GM18861 (cell line): ENCODE results near the gene INPP5E.
A peak's percentile ranks its signal among the peaks of the same experiment; 100 is the strongest.
"Not testable (repeated sequence)": the region's sequence is repeated elsewhere in the genome, so short reads cannot be mapped to it uniquely, and the experiment has no call there.

Source experiments
- ATAC-seq: cut with Tn5 transposase; IDR thresholded peaks from one replicate; pipeline ENCODE4 v1.9.1; 2021; ENCODE audit not compliant: unreplicated experiment

Gene INPP5E

DNA sequence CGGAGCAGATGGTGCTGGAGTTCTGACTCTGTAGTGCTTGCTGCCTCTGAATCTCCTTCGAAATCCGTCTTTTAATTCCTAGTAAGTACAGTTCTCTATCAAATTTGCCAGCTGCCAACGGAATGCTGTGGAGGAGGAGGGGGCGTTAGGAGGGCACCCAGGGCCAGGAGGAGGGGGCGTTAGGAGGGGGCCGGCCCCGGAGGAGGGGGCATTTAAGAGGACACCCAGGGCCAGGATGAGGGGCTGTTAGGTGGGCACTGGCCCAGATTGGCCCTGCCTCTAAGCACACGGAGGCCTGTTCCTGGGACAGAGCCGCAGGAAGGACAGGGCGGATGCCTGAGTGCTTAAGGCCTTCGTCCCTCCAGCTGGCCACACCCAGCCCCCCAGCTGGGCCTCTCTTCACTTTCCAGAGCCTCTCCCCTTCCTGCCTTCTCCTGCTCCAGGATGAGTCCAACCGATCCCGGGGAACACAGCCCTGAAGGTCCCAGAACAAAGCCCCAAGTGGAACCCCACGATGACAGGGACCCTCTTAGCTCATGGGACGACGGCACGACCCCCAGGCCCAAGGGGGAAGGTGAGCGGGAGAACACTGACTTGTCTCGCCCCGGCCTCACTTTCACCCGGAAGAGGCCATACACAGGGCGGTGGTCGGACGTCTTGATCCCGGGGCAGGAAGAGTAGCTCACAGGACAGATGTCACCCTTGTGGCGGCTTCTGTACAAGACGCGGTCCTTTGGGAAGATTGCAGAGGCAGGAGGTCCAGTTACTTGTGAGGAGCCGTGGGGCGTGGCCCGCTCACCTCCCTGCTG is 9.8 kb downstream of the INPP5E start:
- no peak for ATAC-seq

DNA sequence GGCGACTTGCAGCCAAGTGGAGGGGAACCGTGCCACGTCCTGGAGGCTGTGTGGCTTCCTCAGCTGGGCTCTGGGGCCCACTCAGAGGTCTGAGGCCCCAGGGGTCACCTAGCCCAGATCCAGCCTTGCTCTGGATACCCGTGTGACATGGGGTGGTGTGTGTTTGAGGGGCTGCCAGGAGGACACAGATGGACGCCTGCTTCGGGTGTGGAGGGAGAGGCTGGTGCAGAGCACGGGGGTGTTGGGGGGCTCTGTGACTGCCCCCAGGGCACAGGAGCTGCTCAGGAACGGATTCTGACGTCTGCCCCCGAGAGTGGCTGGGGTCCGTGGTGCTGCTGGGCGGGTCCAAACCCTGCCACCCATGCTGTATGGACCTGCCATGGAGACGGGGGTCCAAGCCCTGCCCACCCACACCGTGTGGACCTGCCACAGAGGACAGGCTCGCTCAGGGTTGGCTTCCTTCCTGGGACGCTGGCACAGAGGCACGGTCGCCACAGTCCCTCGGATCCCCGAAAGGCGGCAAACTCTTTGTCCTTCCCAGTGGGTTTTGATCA is 10.5 kb downstream of the INPP5E start:
- ATAC-seq, result no peak

DNA sequence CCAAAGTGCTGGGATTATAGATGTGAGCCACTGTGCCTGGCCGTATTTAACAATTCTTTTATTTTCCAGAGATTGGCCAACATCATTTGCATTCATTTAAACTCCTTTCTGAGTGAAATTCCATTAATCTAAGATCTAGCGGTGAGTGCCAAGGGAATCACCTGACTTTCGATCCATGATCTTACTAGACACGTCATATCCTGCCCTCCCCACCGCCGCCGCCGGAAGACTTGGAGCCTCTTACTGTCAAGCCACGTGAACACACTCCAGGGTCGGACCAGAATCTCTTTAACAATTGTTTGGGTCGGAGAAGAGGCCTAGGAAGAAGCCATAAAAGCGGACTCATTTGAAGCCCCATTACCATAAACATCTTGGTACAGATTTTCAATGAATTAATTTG is 12.9 kb downstream of the INPP5E start:
- no peak for ATAC-seq

DNA sequence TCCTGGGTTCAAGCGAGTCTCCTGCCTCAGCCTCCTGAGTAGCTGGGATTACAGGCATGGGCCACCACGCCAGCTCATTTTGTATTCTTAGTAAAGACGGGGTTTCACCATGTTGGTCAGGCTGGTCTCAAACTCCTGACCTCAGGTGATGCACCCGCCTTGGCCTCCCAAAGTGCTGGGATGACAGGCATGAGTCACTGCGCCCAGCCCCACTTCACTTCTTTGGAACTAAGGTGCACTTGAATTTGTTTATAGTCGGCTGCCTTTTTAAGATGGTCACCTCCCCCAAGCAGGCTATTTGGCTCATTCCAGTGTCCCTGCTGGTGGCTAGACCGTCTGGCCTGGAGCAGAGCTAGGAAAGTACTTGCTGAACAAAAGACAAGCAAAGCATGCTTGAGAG is 14.3 kb downstream of the INPP5E start:
- ATAC-seq, result not testable (repeated sequence)

DNA sequence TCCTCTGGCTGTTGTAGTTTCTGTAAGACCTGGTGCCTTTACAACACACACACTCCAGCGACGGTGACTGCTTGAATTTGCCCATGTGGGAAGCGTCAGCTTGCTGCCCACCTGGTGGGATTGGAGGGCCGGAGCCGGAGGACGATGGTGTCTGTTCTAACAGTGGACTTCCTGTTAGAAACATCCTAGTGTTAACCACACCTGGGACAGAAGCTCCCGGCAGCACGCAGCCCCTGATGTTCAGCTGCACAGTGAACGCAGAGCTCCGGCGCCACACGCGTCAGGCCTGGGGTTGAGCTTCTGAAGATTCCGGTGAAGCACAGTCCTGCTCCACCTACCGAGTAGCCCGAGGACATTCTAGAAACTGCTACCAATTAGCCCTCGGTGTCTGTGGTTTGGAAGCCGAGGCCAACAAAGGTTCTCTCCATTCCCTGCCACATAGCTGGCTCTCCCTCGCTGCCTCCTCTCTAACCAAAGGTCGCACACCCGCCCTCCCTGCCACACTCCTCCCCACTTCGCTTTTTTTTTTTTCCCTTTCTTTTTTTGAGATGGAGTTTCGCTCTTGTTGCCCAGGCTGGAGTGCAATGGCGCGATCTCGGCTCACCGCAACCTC is 14.8 kb downstream of the INPP5E start:
- ATAC-seq, result no peak

DNA sequence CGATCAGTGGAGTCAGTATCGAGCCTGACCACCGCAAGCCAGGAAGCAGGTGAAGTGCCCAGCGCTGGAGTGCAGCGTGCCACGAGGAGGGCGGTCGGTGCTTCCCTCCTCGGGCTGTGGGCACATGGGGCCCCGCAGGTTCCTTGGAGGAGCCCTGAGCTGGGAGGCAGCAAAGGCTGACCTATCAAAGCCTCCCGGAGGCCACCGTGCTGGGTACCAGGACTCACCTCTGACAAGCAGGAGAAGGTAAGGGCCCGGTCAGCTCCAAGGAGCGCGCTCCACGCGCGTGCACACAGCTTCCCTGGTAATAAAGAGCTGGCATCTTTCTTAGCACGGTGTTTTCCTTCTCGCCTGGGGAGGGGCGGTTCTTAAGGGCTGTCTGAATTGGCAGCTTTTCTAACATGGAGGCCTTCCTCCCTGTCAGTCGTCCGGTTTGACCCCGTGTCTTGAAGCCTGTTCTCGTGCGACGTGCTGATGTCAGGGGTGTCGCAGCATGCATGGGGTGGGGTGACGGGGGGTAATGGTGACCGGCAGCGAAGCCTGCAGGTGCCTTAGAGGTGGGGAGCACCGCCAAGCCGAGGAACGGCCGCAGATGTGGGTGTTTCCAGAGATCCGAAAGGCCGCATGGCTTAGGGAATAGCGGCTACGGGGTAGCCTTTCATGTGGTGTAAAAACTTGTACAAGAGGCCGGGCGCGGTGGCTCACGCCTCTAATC is 16.1 kb downstream of the INPP5E start:
- no peak for ATAC-seq

DNA sequence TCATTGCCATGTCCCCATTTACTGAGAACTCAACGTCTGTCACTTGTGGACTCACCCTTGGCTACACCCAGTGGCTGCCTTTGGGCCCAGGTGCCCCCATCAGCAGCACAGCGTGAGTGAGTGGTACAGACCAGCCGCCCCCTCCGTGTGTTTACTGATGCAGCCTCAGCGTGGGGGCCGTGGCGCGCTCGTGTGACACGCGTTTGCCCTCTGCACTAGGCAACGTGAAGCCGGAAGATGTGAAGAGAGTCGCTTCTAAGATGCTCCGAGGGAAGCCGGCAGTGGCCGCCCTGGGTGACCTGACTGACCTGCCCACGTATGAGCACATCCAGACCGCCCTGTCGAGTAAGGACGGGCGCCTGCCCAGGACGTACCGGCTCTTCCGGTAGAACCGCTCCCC is 16.8 kb downstream of the INPP5E start:
- no peak for ATAC-seq

DNA sequence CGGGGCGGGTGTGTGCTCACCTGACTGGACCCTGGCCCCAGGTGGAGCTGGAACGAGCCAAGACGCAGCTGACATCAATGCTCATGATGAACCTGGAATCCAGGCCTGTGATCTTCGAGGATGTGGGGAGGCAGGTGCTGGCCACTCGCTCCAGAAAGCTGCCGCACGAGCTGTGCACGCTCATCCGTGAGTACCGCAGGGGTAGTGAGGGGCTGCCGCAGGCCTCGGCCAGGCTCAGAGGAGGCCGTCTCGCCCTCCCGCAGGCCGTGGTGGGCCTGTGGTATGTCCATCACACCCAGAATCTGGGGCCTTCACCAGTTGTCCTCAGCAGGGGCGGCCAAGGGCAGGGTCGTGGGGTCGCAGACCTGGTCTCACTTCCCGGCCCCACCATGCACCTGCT is 17.9 kb downstream of the INPP5E start:
- no peak for ATAC-seq

DNA sequence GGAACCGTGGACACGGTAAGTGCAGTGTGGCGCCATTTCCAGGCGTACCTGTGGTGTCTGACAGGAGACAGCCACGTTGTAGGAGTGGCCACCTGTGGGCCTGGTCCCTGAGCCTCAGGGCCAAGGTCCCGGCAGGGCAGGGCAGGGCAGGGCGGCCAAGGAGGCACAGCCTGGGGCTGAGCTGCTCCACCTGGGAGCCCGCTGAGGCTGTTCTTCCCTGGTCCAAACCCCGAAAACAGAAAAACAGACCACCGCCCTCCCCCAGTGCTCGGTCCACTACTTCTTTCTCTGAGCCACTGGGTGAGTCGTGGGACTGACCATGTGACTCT is 20.6 kb downstream of the INPP5E start:
- no peak for ATAC-seq

DNA sequence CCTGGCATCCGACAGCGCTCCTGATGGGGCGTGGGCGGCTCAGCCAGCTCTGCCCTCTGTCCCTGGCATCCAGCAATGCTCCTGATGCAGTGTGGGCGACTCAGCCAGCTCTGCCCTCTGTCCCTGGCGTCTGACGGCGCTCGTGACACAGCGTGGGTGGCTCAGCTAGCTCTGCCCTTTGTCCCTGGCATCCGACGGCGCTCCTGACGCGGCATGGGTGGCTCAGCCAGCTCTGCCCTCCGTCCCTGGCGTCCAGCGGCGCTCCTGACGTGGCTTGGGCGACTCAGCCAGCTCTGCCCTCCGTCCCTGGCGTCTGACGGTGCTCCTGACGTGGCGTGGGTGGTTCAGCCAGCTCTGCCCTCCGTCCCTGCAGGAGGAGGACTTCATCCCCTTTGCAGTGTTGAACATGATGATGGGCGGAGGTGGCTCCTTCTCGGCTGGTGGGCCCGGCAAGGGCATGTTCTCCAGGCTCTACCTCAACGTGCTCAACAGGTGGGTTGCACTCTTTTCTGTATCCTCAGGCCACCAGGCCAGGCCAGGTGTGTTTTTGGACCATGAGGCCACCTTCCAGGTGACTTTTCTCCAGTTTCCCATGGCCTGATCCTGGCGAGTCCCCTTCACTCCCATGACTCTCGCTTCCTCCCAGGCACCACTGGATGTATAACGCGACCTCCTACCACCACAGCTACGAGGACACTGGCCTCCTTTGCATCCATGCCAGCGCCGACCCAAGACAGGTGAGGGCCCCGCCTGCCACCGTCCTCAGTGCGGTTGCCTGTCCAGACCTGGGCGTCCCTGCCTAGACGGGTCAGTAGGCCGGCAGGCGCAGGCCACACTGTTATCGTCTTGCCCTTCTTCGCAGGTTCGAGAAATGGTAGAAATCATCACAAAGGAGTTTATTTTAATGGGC is 21.2 kb downstream of the INPP5E start:
- no peak for ATAC-seq

DNA sequence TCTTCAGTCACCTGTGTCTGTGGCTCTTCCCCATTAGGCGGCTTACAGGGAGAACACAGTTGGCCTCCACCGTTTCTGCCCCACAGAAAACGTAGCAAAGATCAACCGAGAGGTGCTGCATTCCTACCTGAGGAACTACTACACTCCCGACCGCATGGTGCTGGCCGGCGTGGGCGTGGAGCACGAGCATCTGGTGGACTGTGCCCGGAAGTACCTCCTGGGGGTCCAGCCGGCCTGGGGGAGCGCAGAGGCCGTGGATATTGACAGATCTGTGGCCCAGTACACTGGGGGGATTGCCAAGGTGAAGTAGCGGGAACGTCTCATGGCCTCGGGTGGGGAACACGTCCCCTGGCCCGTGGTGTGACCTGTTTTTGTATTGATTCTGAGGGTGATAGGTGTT is 22.7 kb downstream of the INPP5E start:
- ATAC-seq, result no peak

DNA sequence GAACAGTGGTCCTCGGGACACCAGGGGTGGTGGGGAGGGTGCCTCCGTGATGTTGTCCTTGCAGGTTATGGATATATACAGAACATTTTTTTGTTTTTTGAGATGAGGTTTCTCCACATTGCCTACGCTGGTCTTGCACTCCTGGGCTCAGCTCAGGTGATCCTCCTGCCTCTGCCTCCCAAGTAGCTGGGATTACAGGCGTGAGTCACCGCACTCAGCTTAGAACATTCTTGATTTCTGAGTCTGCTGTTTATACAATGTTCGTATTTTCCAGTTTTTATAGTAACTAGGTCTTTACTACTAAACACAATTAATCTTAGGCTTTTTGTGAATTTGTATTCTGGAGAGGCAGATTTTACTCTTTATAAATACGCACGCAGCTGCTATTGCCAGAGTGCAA is 23.2 kb downstream of the INPP5E start:
- ATAC-seq, result no peak

DNA sequence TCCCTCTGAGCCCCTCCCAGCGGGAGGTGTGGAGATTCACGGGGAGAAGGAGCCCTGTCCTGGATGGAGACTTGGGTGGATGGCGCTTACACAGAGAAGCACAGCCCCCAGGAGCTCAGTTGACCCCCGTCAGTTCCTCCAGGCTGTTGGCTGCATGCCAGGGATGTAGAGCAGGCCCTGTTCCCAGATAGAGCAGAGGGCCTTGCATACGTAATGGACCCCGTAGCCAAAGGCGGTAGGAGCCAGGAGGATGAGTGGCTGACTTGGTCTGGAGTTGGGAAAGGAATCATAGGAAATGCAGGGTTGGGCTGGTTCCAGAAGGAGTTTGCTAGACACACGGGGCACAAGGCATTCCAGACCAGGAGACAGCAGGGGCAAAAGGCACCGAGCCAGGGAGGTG is 26.7 kb downstream of the INPP5E start:
- no peak for ATAC-seq

DNA sequence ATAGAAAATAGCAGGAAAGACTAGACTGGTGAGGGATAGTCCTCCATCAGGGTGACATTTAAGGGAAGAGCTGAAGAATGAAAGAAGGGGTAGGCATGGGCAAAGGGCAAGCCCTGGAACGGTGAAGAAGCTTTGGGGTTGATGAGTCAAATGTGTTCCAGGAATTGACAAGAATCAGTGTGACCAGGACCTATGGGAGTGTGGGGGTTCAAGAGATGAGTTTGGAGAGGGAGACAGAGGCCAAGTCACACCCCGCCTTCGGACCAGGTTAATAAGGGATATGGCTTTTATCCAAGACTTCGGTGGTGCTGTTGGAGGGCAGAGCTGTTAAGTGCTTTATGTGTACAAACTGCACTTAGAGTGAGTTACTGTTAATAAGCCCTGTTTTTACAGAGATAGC is 28.3 kb downstream of the INPP5E start:
- ATAC-seq, result no peak

DNA sequence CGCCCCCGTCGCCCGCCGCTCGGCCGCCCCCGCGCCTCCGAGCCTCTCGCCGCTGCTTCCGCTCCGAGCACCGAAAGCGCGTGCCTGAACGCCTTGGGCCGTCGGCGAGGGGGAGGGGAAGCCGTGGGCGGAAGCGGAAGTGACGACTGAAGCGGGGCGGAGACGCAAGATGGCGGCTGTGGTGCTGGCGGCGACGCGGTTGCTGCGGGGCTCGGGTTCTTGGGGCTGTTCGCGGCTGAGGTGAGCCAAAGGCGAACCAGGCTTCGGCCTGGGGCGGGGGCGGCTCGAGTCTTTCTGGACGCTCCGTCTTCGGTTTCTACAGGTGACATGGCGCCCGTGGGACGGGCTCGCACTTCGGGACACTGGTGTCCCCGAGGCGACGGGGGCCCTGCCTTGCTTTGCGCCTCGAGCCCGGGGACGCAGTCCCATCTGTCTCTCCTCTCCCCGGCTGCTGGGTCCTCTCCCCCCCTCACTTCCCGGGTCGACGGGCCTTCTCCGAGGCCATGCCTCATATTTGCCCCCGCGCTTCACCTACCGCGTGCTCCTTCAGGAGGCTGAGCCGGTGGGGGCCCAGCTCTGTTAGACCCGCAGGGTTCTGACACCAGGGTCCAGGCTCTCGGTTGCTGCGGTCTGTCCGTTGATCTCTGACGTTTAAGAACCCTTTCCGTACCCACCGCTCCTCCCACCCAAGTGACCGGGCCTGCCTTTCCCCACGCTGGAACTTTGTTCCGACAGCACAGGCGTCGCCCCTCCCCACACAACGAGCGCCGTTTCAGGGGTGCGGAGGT is 29.0 kb downstream of the INPP5E start, which contains the start of the genes ENTR1 and PMPCA:
Gene ENTR1 (minus strand): TSS at position 115 of the 788 bp plus-strand sequence. CDS start 217 bp downstream, outside the sequence.
Gene PMPCA (plus strand): TSS at position 159 of the 788 bp plus-strand sequence. CDS start 11 bp downstream, at position 170.
- ATAC-seq, result peak; percentile 58

DNA sequence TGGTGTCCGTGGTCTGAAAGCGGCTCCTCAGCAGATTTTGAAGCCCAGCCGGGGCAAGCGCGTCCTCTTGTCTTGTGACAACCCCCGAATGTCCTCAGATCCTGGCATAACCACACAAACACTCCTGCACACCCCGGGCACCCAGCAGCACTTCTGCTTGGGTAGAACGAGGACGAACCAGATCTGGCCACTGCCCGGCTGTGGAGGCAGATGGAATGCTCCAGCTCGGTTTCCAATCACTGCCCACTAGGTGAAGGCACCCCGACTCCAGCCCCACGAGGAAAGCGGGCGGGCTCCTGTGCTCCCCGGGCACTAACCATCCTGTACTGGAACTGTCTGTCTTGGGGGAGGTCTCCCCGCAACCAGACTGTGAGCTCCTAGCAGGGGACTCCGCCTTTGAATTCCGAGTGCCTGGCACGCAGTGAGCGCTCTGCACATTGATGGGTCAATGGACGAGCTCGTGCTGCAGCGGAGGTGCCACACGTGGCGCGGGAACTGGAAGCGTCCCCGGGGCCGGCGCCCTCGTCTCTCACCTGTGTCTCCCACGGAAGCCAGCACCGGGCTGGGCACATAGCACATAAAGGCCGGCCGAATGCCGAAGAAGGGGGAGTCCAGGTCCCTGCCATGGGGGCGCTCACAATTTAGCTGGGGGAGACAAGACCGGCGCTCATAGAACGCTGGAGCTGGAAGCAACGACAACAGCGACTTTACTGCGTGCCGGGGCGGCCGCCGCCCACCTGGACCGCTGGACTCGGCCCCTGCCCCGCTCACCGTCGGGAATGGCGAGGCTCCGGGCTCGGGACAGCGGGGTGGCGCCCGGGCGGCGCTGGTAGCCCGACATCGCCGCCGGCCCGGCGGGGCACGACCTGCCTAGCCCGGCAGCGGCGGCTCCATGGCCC is 29.8 kb downstream of the INPP5E start:
- ATAC-seq, result peak; percentile 8

DNA sequence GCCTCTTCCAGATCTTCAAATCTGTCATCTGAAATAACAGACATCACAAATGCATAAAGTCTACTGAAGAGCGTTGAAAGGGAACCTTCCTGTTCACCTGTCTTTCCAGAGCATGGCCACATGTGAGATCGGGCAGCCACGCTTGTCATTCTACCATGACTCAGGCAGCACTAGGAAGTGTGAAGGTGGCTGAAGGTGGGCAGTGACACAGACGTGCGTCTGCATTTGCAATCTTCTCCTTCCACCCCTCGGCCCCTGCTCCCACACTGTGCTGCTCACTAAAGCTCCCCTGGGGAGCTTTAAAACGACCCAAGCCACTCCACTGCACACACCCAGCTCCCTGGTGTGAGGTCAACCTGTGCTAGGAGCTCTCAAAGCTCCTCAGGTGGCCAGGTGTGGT is 31.7 kb downstream of the INPP5E start:
- no peak for ATAC-seq

DNA sequence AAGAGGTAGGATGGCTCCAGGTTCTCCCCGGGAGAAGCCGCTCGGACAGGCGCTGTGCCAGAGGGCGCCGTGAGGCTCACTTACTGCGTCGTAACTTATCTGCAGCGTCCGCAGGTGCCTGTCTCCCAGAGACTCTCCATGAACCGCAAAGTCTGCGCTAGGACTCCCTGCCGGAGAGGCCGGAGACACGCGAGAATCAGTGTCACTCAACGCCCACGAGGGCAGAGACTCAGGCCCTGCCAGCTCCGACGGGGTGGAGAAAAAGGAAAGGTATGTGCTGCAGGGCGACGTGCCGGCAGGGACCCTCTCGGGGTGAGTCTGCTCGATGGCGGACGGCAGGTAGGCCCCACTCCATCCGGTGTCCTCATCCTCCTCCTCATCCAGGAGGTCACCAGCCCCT is 32.6 kb downstream of the INPP5E start:
- ATAC-seq, result not testable (repeated sequence)

DNA sequence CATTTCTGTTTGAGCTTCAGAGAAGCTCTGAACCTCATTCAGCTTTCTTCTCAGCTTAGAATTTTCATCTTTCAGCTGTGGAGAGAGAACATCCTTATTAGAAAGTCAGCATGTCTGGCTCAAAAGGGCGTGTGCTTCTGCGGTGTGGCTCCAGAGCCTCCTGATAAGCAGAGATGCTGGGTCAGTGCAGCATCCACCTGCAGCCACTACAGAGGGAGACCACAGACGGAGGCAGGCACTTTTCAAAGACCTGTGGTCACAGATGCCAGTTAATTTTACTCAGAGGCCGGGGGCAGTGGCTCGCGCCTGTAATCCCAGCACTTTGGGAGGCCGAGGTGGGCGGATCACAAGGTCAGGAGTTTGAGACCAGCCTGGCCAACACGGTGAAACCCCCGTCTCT is 33.7 kb downstream of the INPP5E start:
- not testable (repeated sequence) for ATAC-seq
